ENCODE measurements around the gene SGCE.
A peak's percentile ranks its signal among the peaks of the same experiment; 100 is the strongest.

Gene SGCE

GRCh38 chr7:94580601-94581000 lies 75.3 kb downstream of the SGCE start:
- DNase-seq (ENCODE audit: low read depth, low spot score): peak; percentile 8
- H3K4me3 ChIP-seq (ENCODE audit: low read depth, low read length): no peak overlapping the region
- TF ChIP-seq, protein P1, sequence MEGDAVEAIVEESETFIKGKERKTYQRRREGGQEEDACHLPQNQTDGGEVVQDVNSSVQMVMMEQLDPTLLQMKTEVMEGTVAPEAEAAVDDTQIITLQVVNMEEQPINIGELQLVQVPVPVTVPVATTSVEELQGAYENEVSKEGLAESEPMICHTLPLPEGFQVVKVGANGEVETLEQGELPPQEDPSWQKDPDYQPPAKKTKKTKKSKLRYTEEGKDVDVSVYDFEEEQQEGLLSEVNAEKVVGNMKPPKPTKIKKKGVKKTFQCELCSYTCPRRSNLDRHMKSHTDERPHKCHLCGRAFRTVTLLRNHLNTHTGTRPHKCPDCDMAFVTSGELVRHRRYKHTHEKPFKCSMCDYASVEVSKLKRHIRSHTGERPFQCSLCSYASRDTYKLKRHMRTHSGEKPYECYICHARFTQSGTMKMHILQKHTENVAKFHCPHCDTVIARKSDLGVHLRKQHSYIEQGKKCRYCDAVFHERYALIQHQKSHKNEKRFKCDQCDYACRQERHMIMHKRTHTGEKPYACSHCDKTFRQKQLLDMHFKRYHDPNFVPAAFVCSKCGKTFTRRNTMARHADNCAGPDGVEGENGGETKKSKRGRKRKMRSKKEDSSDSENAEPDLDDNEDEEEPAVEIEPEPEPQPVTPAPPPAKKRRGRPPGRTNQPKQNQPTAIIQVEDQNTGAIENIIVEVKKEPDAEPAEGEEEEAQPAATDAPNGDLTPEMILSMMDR (IDR thresholded peaks at IDR 0.05; ENCODE audit: low read depth, low read length): no peak
- in situ Hi-C loops (cut with HindIII; ENCODE audit: low sequenced_read_pairs): no loop called here

DNA sequence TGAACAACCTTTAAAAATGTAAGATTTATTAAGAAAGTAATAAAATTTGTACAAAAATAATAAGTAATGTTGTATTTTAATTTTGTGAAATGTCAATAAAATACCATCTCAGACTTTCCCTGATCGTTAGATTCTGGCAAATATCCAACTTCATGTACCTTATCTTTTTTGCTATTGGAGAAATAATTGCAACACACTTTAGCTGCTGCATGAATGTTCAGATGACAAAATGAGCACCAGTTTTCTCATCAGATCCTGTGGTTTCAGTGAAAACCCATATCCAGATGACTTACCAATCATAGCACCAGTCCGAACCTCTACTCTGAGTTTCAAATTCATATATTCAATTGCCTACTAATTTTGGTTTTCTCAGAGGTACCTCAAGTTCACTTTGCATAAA lies 76.5 kb downstream of the SGCE start:
- no peak overlapping the region for H3K4me3 ChIP-seq (ENCODE audit: low read depth, low read length)
- TF ChIP-seq, protein P1 (IDR thresholded peaks at IDR 0.05; ENCODE audit: low read depth, low read length): no peak
- in situ Hi-C loops (cut with HindIII; ENCODE audit: low sequenced_read_pairs): no loop called here
- no peak for DNase-seq (ENCODE audit: low read depth, low spot score)

DNA sequence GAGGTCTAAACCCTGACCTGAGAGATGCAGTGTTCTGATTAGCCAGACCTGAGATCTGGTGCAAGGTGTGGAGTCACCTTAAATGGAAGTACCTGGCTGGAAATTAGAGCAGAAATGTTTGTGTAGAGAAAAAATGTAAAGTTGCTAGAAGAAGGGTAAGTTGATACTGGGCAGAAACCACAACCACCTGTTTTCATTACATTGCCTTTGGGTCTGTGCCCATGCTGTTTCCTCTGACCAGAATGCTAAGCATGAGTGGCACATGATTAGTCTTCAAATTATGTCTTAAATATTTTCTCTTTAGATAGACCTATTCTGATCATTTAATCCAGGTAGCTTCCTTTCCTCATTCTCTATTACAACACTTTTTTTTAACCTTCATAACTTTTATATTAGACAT lies 77.3 kb downstream of the SGCE start:
- no peak for DNase-seq (ENCODE audit: low read depth, low spot score)
- H3K4me3 ChIP-seq (ENCODE audit: low read depth, low read length): no peak overlapping the region
- TF ChIP-seq, protein P1 (IDR thresholded peaks at IDR 0.05; ENCODE audit: low read depth, low read length): no peak
- in situ Hi-C loops (cut with HindIII; ENCODE audit: low sequenced_read_pairs): no loop called here

- in situ Hi-C loops (cut with HindIII; ENCODE audit: low sequenced_read_pairs): no loop called here
- DNase-seq (ENCODE audit: low read depth, low spot score): no peak
- TF ChIP-seq, protein P1 (IDR thresholded peaks at IDR 0.05; ENCODE audit: low read depth, low read length): no peak
- no peak overlapping the region for H3K4me3 ChIP-seq (ENCODE audit: low read depth, low read length)
These were observed 78.6 kb downstream of the SGCE start for GRCh38 chr7:94577357-94577756.

DNA sequence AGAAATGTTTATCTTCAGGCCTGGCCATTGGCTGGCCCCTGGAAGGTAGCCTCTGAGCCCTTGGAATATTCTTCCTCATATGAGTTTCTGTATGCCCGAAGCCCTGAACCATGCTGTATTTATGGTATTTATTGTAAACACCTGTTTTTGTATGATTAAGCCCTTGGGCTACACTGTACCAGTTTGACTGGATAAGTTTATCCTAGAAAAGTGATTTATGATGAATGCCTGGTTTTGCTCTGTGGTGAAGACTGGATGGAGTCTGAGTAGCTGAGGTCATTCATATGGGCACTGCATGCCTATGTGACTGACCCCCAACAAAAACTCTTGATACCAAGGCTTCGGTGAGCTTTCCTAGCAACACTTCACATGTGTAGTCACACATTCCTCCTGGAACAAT lies 79.6 kb downstream of the SGCE start:
- in situ Hi-C loops (cut with HindIII; ENCODE audit: low sequenced_read_pairs): no loop called here
- no peak overlapping the region for H3K4me3 ChIP-seq (ENCODE audit: low read depth, low read length)
- DNase-seq (ENCODE audit: low read depth, low spot score): no peak
- TF ChIP-seq, protein P1 (IDR thresholded peaks at IDR 0.05; ENCODE audit: low read depth, low read length): no peak

GRCh38 chr7:94575646-94576045 lies 80.3 kb downstream of the SGCE start:
- no peak overlapping the region for H3K4me3 ChIP-seq (ENCODE audit: low read depth, low read length)
- no peak for DNase-seq (ENCODE audit: low read depth, low spot score)
- TF ChIP-seq, protein P1 (IDR thresholded peaks at IDR 0.05; ENCODE audit: low read depth, low read length): no peak
- in situ Hi-C loops (cut with HindIII; ENCODE audit: low sequenced_read_pairs): no loop called here

DNA sequence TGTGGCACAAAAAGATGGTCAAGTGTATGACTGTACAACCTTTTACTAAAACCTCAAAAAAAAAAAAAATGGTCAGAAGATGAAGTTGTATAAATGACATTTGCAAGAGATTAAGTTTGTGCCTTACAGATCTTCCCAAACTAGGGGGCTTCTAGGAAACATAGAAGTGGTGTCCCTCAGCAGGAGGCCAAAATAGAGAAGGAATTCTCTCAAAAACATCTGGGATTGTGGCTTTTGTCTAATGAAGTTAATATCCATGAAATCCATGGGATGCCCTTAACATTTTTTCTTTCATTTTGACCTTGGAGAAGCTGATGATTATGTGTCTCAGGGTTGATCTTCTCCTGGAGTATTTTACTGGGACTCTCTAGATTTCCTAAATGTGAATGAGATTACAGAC lies 84.1 kb downstream of the SGCE start:
- no peak for DNase-seq (ENCODE audit: low read depth, low spot score)
- in situ Hi-C loops (cut with HindIII; ENCODE audit: low sequenced_read_pairs): no loop called here
- TF ChIP-seq, protein P1 (IDR thresholded peaks at IDR 0.05; ENCODE audit: low read depth, low read length): no peak
- no peak overlapping the region for H3K4me3 ChIP-seq (ENCODE audit: low read depth, low read length)
